Transverse colon (tissue), 4 donors: ENCODE measurements around the gene FAM180A.
A peak's percentile ranks its signal among the peaks of the same experiment; 100 is the strongest.

Experiments
- EP300 ChIP-seq: sonication (generic); formaldehyde crosslinking; IDR thresholded peaks from one replicate; pipeline ENCODE4 v1.6.1; 2017; ENCODE audit warnings: antibody characterized with exemption, low read depth
- POLR2A ChIP-seq: fragments of 450-650 bp; IDR thresholded peaks from one replicate; pipeline ENCODE4 v1.6.1; 2016; ENCODE audit warnings: antibody characterized with exemption, mild to moderate bottlenecking, moderate library complexity
- POLR2AphosphoS5 ChIP-seq, 3 donors: sonication (generic); formaldehyde crosslinking; IDR thresholded peaks; one replicate each; pipeline ENCODE4 v1.6.1; 2016; ENCODE audit warnings: antibody characterized with exemption in 3 of 3
- TF ChIP-seq, protein P1 (sequence below), 5 experiments: fragments of 200-600 bp in 3 of 5; fragments of 450-650 bp in 2 of 5; sonication (generic) in 3 of 5; IDR thresholded peaks; 1 replicate in 2 of 5; 2 replicates in 3 of 5; pipeline ENCODE4 v1.5.1; 2016 to 2017; ENCODE audit warnings: antibody characterized with exemption in 5 of 5, inconsistent platforms in 3 of 5, mild to moderate bottlenecking in 2 of 5, moderate library complexity in 1 of 5

DNA sequence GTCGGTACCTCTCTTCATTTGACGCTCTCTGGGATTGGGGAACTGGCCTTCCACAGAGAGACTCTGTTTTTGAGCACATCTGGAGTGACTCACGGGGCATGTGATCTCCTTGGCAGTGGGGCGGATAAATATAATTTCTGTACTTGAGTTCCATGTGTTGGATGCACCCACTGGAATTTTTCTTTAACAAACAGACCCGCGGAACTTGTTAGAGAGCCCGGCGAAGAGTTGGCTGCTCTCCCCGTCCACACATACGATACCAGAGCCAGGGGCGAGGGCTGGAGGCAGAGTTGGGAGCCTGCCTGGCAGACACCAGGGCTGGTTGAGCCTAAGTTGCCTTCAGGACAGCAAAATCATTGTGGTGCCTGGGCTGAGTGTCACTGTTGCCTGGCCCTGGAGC is at the start of gene FAM180A:
- TF ChIP-seq POLR2A (no peak), POLR2AphosphoS5 (IDR thresholded peaks at IDR 0.05) (peak; percentile 39 to 49 (median 40)), EP300 (no peak)
- TF ChIP-seq, protein P1, sequence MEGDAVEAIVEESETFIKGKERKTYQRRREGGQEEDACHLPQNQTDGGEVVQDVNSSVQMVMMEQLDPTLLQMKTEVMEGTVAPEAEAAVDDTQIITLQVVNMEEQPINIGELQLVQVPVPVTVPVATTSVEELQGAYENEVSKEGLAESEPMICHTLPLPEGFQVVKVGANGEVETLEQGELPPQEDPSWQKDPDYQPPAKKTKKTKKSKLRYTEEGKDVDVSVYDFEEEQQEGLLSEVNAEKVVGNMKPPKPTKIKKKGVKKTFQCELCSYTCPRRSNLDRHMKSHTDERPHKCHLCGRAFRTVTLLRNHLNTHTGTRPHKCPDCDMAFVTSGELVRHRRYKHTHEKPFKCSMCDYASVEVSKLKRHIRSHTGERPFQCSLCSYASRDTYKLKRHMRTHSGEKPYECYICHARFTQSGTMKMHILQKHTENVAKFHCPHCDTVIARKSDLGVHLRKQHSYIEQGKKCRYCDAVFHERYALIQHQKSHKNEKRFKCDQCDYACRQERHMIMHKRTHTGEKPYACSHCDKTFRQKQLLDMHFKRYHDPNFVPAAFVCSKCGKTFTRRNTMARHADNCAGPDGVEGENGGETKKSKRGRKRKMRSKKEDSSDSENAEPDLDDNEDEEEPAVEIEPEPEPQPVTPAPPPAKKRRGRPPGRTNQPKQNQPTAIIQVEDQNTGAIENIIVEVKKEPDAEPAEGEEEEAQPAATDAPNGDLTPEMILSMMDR (IDR thresholded peaks at IDR 0.05), result no peak
